Fibroblast of pulmonary artery (primary cell): Measurements from ENCODE around the gene DSN1.
A peak's percentile ranks its signal among the peaks of the same experiment; 100 is the strongest.

ENCODE experiments used
- DNase-seq: peaks from one replicate; pipeline ENCODE4 v3.0.0-alpha.2; 2010; ENCODE audit warnings: low read depth
- H3K4me3 ChIP-seq: replicated peaks from 2 replicates; pipeline ENCODE4 v1.5.1; 2011; ENCODE audit warnings: low read depth, mild to moderate bottlenecking, control low read depth, low read length, moderate library complexity
- CTCF ChIP-seq: IDR thresholded peaks from 2 replicates; pipeline ENCODE4 v1.5.1; 2011; ENCODE audit warnings: mild to moderate bottlenecking, control low read depth, low read length, inconsistent platforms; ENCODE audit errors: missing control alignments

The DSN1 gene

GRCh38 chr20:36773597-36774390 lies at the start of gene DSN1:
Gene DSN1 (minus strand): TSS chr20:36773763. CDS start chr20:36771458, 2,305 bp downstream.
- peak; percentile 58 for TF ChIP-seq CTCF
- peak; percentile 98 for DNase-seq
- peak within 1 kb of the TSS; percentile 86 for H3K4me3 ChIP-seq

- H3K4me3 ChIP-seq = no peak overlapping the region
- no peak for TF ChIP-seq CTCF
- no peak for DNase-seq
These were observed 49.6 kb upstream of the DSN1 start for GRCh38 chr20:36823121-36823520.

- DNase-seq = no peak
- no peak for TF ChIP-seq CTCF
- no peak overlapping the region for H3K4me3 ChIP-seq
These were observed 48.4 kb upstream of the DSN1 start for GRCh38 chr20:36821964-36822437.

GRCh38 chr20:36820928-36821327 lies 47.4 kb upstream of the DSN1 start:
- DNase-seq = no peak
- no peak overlapping the region for H3K4me3 ChIP-seq
- TF ChIP-seq CTCF = no peak

- TF ChIP-seq CTCF = no peak
- DNase-seq = no peak
These were observed 46.5 kb upstream of the DSN1 start for GRCh38 chr20:36820073-36820472.

GRCh38 chr20:36819659-36820058 lies 46.1 kb upstream of the DSN1 start:
- H3K4me3 ChIP-seq = no peak overlapping the region
- no peak for DNase-seq
- no peak for TF ChIP-seq CTCF

More at GRCh38 chr20:36820073-36820472, 46.5 kb upstream of the DSN1 start:
- H3K4me3 ChIP-seq = no peak overlapping the region

GRCh38 chr20:36818861-36819260 lies 45.3 kb upstream of the DSN1 start:
- no peak overlapping the region for H3K4me3 ChIP-seq
- no peak for TF ChIP-seq CTCF
- no peak for DNase-seq
